ENCODE measurements around the gene CHD3. TPM values are rescaled to one million over a fixed set of nuclear protein-coding genes. Genes with fewer than 3 reads are reported as not detected.
A peak's percentile ranks its signal among the peaks of the same experiment; 100 is the strongest.
"Not testable (repeated sequence)": the region's sequence is repeated elsewhere in the genome, so short reads cannot be mapped to it uniquely, and the experiment has no call there.

Gene CHD3
- polyA plus RNA-seq, 1 of the 3 experiments (the other 2 are of a cell fraction): 56.2 TPM

GRCh38 chr17:7862692-7863437 is 25.7 kb upstream of the CHD3 start:
- peak; percentile 71 for DNase-seq
- no peak overlapping the region; a peak in 1 of 4 replicates for H3K4me3 ChIP-seq (ENCODE audit: low read depth in 2 of 2, low read length in 1 of 2)
- ChIA-PET POLR2A (interaction anchor here (1.2 kb wide), 1 partner anchor 40 kb away, joined by 3 read pairs; no protein-coding TSS in a partner anchor), CTCF (interaction anchor here (0.5 to 9.9 kb wide), 30 partner anchors 8 to 196 kb away, joined by 3 to 143 read pairs (median 5); partner anchors contain the start of genes CHD3 and RNF227)
- no peak overlapping the region for H3K9ac ChIP-seq
- H3F3A ChIP-seq (replicated peaks; ENCODE audit: insufficient read depth): peaks cover 7% of the 10 kb centered on the region
- H3K4me2 ChIP-seq: no peak overlapping the region
- H3K27me3 ChIP-seq (ENCODE audit: insufficient read depth): no peaks in the 10 kb centered on the region
- H3K27ac ChIP-seq (ENCODE audit: low read depth in 2 of 2, low read length in 1 of 2): peak overlapping the region in 1 of 2 experiments; percentile 39; a peak in 1 of 4 replicates
- H2AFZ ChIP-seq (ENCODE audit: low read depth): no peak overlapping the region
- peaks cover 15% of the 10 kb centered on the region for H3K79me2 ChIP-seq (ENCODE audit: insufficient read depth)
- no peaks in the 10 kb centered on the region for H3K9me3 ChIP-seq
- TF ChIP-seq FOXJ3 (CRISPR knock-in tag; IDR thresholded peaks at IDR 0.05) (no peak), RXRA (IDR thresholded peaks at IDR 0.05; ENCODE audit: borderline replicate concordance, low read depth) (no peak), SMC3 (IDR thresholded peaks at IDR 0.05; ENCODE audit: low read depth, low read length) (peak; percentile 84), EP300 (IDR thresholded peaks at IDR 0.05; ENCODE audit: borderline replicate concordance in 1 of 2, low read depth in 1 of 2, low read length in 1 of 2) (no peak), MEF2A (IDR thresholded peaks at IDR 0.05; ENCODE audit: borderline replicate concordance, low read depth) (no peak), POLR2AphosphoS5 (IDR thresholded peaks at IDR 0.05; ENCODE audit: low read depth, low read length) (no peak), RAD21 (IDR thresholded peaks at IDR 0.05; ENCODE audit: low read length) (peak; percentile 87), REST (IDR thresholded peaks at IDR 0.05; ENCODE audit: low read depth, low read length) (no peak), CTCF (IDR thresholded peaks at IDR 0.05) (peak; percentile 87), TCF12 (IDR thresholded peaks at IDR 0.05) (no peak), YY1 (IDR thresholded peaks at IDR 0.05; ENCODE audit: low read depth) (no peak), MXI1 (IDR thresholded peaks at IDR 0.05; ENCODE audit: low read depth, low read length) (peak; percentile 74)
- peaks cover 9 to 19% of the 10 kb centered on the region in 2 experiments; a peak in 2 of 4 replicates for H3K4me1 ChIP-seq (ENCODE audit: control insufficient read depth in 1 of 2, insufficient read depth in 2 of 2, low read depth in 1 of 2, low read length in 1 of 2)
- H4K20me1 ChIP-seq (ENCODE audit: insufficient read depth): no peaks in the 10 kb centered on the region
- WGBS (ENCODE audit: low lambda C conversion rate): 34% methylated on average over 3 of the region's 3 CpGs
- peaks cover 13 to 25% of the 10 kb centered on the region in 2 experiments for H3K36me3 ChIP-seq (replicated peaks in 1 of 2; ENCODE audit: control insufficient read depth in 1 of 2, insufficient read depth in 2 of 2, low read length in 1 of 2)
- H3K9me2 ChIP-seq: no peaks in the 10 kb centered on the region

GRCh38 chr17:7864384-7864783 is 24.2 kb upstream of the CHD3 start:
- not testable (repeated sequence) for H3F3A ChIP-seq (replicated peaks; ENCODE audit: insufficient read depth)
- POLR2A ChIA-PET: interaction anchor here (0.6 to 0.7 kb wide), 2 partner anchors 48 to 215 kb away, joined by 3 to 4 read pairs; no protein-coding TSS in a partner anchor

More at GRCh38 chr17:7864384-7864783, 24.2 kb upstream of the CHD3 start:
- not testable (repeated sequence) for H3K4me1 ChIP-seq (ENCODE audit: control insufficient read depth in 1 of 2, insufficient read depth in 2 of 2, low read depth in 1 of 2, low read length in 1 of 2); H3K4me3 ChIP-seq (ENCODE audit: low read depth in 2 of 2, low read length in 1 of 2); H3K9ac ChIP-seq; H2AFZ ChIP-seq (ENCODE audit: low read depth); H3K27me3 ChIP-seq (ENCODE audit: insufficient read depth); H3K27ac ChIP-seq (ENCODE audit: low read depth in 2 of 2, low read length in 1 of 2); H3K9me3 ChIP-seq; H3K79me2 ChIP-seq (ENCODE audit: insufficient read depth); H4K20me1 ChIP-seq (ENCODE audit: insufficient read depth); H3K9me2 ChIP-seq; H3K4me2 ChIP-seq; DNase-seq
- CTCF ChIA-PET: interaction anchor here (1.0 to 9.9 kb wide), 12 partner anchors 10 to 209 kb away, joined by 3 to 143 read pairs (median 8); no protein-coding TSS in a partner anchor
- 84% methylated on average over 5 of the region's 5 CpGs for WGBS (ENCODE audit: low lambda C conversion rate)
- H3K36me3 ChIP-seq (replicated peaks in 1 of 2; ENCODE audit: control insufficient read depth in 1 of 2, insufficient read depth in 2 of 2, low read length in 1 of 2): peaks cover 13 to 28% of the 10 kb centered on the region in 2 experiments

All from SK-N-SH (cell line).